Measurements from ENCODE around the gene DLGAP1.
A peak's percentile ranks its signal among the peaks of the same experiment; 100 is the strongest.
"Not testable (repeated sequence)": the region's sequence is repeated elsewhere in the genome, so short reads cannot be mapped to it uniquely, and the experiment has no call there.

Gene DLGAP1

GRCh38 chr18:3620146-3621119 is 834.7 kb downstream of the DLGAP1 start:
- no peaks in the 10 kb centered on the region for H3K27me3 Mint-ChIP-seq
- H3K4me1 Mint-ChIP-seq = peaks cover 18% of the 10 kb centered on the region
- no peak overlapping the region for H3K4me3 Mint-ChIP-seq
- no peaks in the 10 kb centered on the region for H3K9me3 Mint-ChIP-seq
- H3K36me3 Mint-ChIP-seq = no peaks in the 10 kb centered on the region
- H3K27ac Mint-ChIP-seq = no peak overlapping the region

- Mint-ChIP-seq H3K4me1 (peaks cover 11% of the 10 kb centered on the region), H3K9me3 (no peaks in the 10 kb centered on the region), H3K4me3 (no peak overlapping the region), H3K36me3 (no peaks in the 10 kb centered on the region), H3K27ac (no peak overlapping the region), H3K27me3 (no peaks in the 10 kb centered on the region)
Observed at GRCh38 chr18:3619746-3620145, 835.4 kb downstream of the DLGAP1 start.

GRCh38 chr18:3619222-3619621 is 835.9 kb downstream of the DLGAP1 start:
- H3K4me3 Mint-ChIP-seq = no peak overlapping the region
- no peaks in the 10 kb centered on the region for H3K36me3 Mint-ChIP-seq
- H3K27ac Mint-ChIP-seq = peak overlapping the region; percentile 32
- H3K4me1 Mint-ChIP-seq = peaks cover 6% of the 10 kb centered on the region
- H3K27me3 Mint-ChIP-seq = no peaks in the 10 kb centered on the region
- H3K9me3 Mint-ChIP-seq = no peaks in the 10 kb centered on the region

- H3K27me3 Mint-ChIP-seq = no peaks in the 10 kb centered on the region
- H3K4me3 Mint-ChIP-seq = no peak overlapping the region
- H3K27ac Mint-ChIP-seq = no peak overlapping the region
- H3K36me3 Mint-ChIP-seq = no peaks in the 10 kb centered on the region
- peaks cover under 1% of the 10 kb centered on the region for H3K4me1 Mint-ChIP-seq
- H3K9me3 Mint-ChIP-seq = no peaks in the 10 kb centered on the region
Observed at GRCh38 chr18:3616744-3617143, 838.4 kb downstream of the DLGAP1 start.

- Mint-ChIP-seq H3K9me3 (no peaks in the 10 kb centered on the region), H3K4me3 (no peak overlapping the region), H3K36me3 (no peaks in the 10 kb centered on the region), H3K27me3 (no peaks in the 10 kb centered on the region), H3K4me1 (peaks cover 6% of the 10 kb centered on the region), H3K27ac (no peak overlapping the region)
Observed at GRCh38 chr18:3616142-3616541, 839.0 kb downstream of the DLGAP1 start.

GRCh38 chr18:3615374-3615985 is 839.6 kb downstream of the DLGAP1 start:
- Mint-ChIP-seq H3K27ac (no peak overlapping the region), H3K9me3 (no peaks in the 10 kb centered on the region)

GRCh38 chr18:3612315-3612714 is 842.8 kb downstream of the DLGAP1 start:
- Mint-ChIP-seq H3K36me3 (no peaks in the 10 kb centered on the region), H3K27me3 (no peaks in the 10 kb centered on the region), H3K9me3 (no peaks in the 10 kb centered on the region), H3K27ac (no peak overlapping the region), H3K4me1 (peaks cover 17% of the 10 kb centered on the region), H3K4me3 (no peak overlapping the region)

More at GRCh38 chr18:3615374-3615985, 839.6 kb downstream of the DLGAP1 start:
- H3K36me3 Mint-ChIP-seq = no peaks in the 10 kb centered on the region
- peaks cover 6% of the 10 kb centered on the region for H3K4me1 Mint-ChIP-seq
- no peak overlapping the region for H3K4me3 Mint-ChIP-seq
- H3K27me3 Mint-ChIP-seq = no peaks in the 10 kb centered on the region

- H3K4me1 Mint-ChIP-seq = peaks cover 18% of the 10 kb centered on the region
Observed at GRCh38 chr18:3611313-3612090, 843.6 kb downstream of the DLGAP1 start.

GRCh38 chr18:3610813-3611212 is 844.3 kb downstream of the DLGAP1 start:
- H3K4me1 Mint-ChIP-seq = peaks cover 18% of the 10 kb centered on the region
- no peak overlapping the region for H3K4me3 Mint-ChIP-seq
- H3K9me3 Mint-ChIP-seq = no peaks in the 10 kb centered on the region
- H3K27me3 Mint-ChIP-seq = no peaks in the 10 kb centered on the region
- H3K27ac Mint-ChIP-seq = no peak overlapping the region
- H3K36me3 Mint-ChIP-seq = no peaks in the 10 kb centered on the region

More at GRCh38 chr18:3611313-3612090, 843.6 kb downstream of the DLGAP1 start:
- no peaks in the 10 kb centered on the region for H3K9me3 Mint-ChIP-seq
- peak overlapping the region; percentile 2 for H3K27ac Mint-ChIP-seq
- no peak overlapping the region for H3K4me3 Mint-ChIP-seq
- no peaks in the 10 kb centered on the region for H3K27me3 Mint-ChIP-seq
- no peaks in the 10 kb centered on the region for H3K36me3 Mint-ChIP-seq

GRCh38 chr18:3610188-3610708 is 844.9 kb downstream of the DLGAP1 start:
- H3K36me3 Mint-ChIP-seq = no peaks in the 10 kb centered on the region
- H3K27ac Mint-ChIP-seq = no peak overlapping the region
- H3K9me3 Mint-ChIP-seq = no peaks in the 10 kb centered on the region
- H3K4me3 Mint-ChIP-seq = no peak overlapping the region
- H3K4me1 Mint-ChIP-seq = peaks cover 18% of the 10 kb centered on the region
- H3K27me3 Mint-ChIP-seq = no peaks in the 10 kb centered on the region

- Mint-ChIP-seq H3K9me3 (no peaks in the 10 kb centered on the region), H3K27ac (peak overlapping the region; percentile 60), H3K4me3 (no peak overlapping the region), H3K4me1 (peaks cover 18% of the 10 kb centered on the region), H3K36me3 (no peaks in the 10 kb centered on the region), H3K27me3 (no peaks in the 10 kb centered on the region)
Observed at GRCh38 chr18:3608488-3608887, 846.6 kb downstream of the DLGAP1 start.

GRCh38 chr18:3608099-3608453 is 847.0 kb downstream of the DLGAP1 start:
- not testable (repeated sequence) for H3K27ac Mint-ChIP-seq, H3K36me3 Mint-ChIP-seq, H3K4me3 Mint-ChIP-seq, H3K27me3 Mint-ChIP-seq, H3K9me3 Mint-ChIP-seq
- peaks cover 18% of the 10 kb centered on the region for H3K4me1 Mint-ChIP-seq

- Mint-ChIP-seq H3K9me3 (no peaks in the 10 kb centered on the region), H3K36me3 (no peaks in the 10 kb centered on the region), H3K27me3 (no peaks in the 10 kb centered on the region), H3K27ac (peak overlapping the region; percentile 0), H3K4me3 (no peak overlapping the region), H3K4me1 (peaks cover 18% of the 10 kb centered on the region)
Observed at GRCh38 chr18:3607309-3608098, 847.6 kb downstream of the DLGAP1 start.

GRCh38 chr18:3606863-3607262 is 848.2 kb downstream of the DLGAP1 start:
- H3K27ac Mint-ChIP-seq, H3K27me3 Mint-ChIP-seq, H3K9me3 Mint-ChIP-seq, H3K36me3 Mint-ChIP-seq: not testable (repeated sequence)
- peak overlapping the region; percentile 54 for H3K4me3 Mint-ChIP-seq
- H3K4me1 Mint-ChIP-seq = peaks cover 22% of the 10 kb centered on the region

GRCh38 chr18:3605954-3606443 is 849.1 kb downstream of the DLGAP1 start:
- H3K27ac Mint-ChIP-seq = no peak overlapping the region
- no peak overlapping the region for H3K4me3 Mint-ChIP-seq
- H3K4me1 Mint-ChIP-seq = peaks cover 16% of the 10 kb centered on the region
- no peaks in the 10 kb centered on the region for H3K27me3 Mint-ChIP-seq
- H3K36me3 Mint-ChIP-seq = no peaks in the 10 kb centered on the region
- no peaks in the 10 kb centered on the region for H3K9me3 Mint-ChIP-seq

Data from activated naive CD4-positive, alpha-beta T cell treated with anti-CD3 and anti-CD28 coated beads, Interleukin-2, amount 50 U/mL, for 24 hours (primary cell).